ENCODE measurements around the gene TASP1. TPM values are rescaled to one million over a fixed set of nuclear protein-coding genes. Genes with fewer than 3 reads are reported as not detected.

The TASP1 gene
- total and polyA plus RNA-seq, 10 of the 15 experiments (the other 5 are each of a cell fraction or from before 2014, with no cell fraction given) = 7.4 to 17.8 (median 10.5) TPM

GRCh38 chr20:13526551-13526950, 112.2 kb downstream of the TASP1 start (continued):
- TF ChIP-seq NR2F1 (conservative IDR thresholded peaks at IDR 0.05) = no peak
- TF ChIP-seq TARDBP (IDR thresholded peaks at IDR 0.05; ENCODE audit: borderline replicate concordance) = no peak
- no peak for TF ChIP-seq SREBF1 (IDR thresholded peaks at IDR 0.05; ENCODE audit: low read length)
- no peak for TF ChIP-seq HSF1 (IDR thresholded peaks at IDR 0.05; ENCODE audit: low read depth, low read length)
- TF ChIP-seq PAX8 (IDR thresholded peaks at IDR 0.05) = no peak
- TF ChIP-seq MAX (IDR thresholded peaks at IDR 0.05; ENCODE audit: low read depth, low read length) = no peak

GRCh38 chr20:13525225-13525940, 113.3 kb downstream of the TASP1 start:
- no peak overlapping the region for H2AFZ ChIP-seq (ENCODE audit: control insufficient read depth, low read depth, low read length)
- ATAC-seq (no peak), DNase-seq (ENCODE audit: low read depth, low spot score) (no peak), FAIRE-seq (no peak)
- POLR2A ChIA-PET = no interaction called here
- WGBS (ENCODE audit: insufficient coverage, insufficient replicate concordance, low lambda C conversion rate, missing lambda C conversion rate) = 96% methylated on average over 4 of the region's 4 CpGs
- intact Hi-C loops (cut with micrococcal nuclease; ENCODE audit: unreplicated experiment) = no loop called here
- no peak overlapping the region for H3K27ac ChIP-seq (ENCODE audit: control insufficient read depth, insufficient read depth)
- no peak overlapping the region for H3K4me3 ChIP-seq
- SMC1A ChIA-PET (ENCODE audit: uncharacterized antibody, unreplicated experiment) = interaction anchor here (1.0 kb wide), 1 partner anchor 22 kb away, joined by 3 read pairs; no protein-coding TSS in a partner anchor
- no peaks in the 10 kb centered on the region for H3K27me3 ChIP-seq (replicated peaks in 1 of 2; ENCODE audit: control insufficient read depth in 2 of 2, insufficient read depth in 2 of 2, low read length in 1 of 2)
- no peak overlapping the region for H3K9ac ChIP-seq (ENCODE audit: control insufficient read depth, insufficient read depth, low read length)
- no peak overlapping the region for H3K4me2 ChIP-seq (ENCODE audit: control insufficient read depth, insufficient read depth)
- no TSS peak for BruUV-seq (replicated peaks)
- no peaks in the 10 kb centered on the region for H3K9me3 ChIP-seq (replicated peaks; ENCODE audit: control insufficient read depth, insufficient read depth, low read length)
- no peaks in the 10 kb centered on the region for H4K20me1 ChIP-seq (ENCODE audit: control insufficient read depth, insufficient read depth)
- RAD21 ChIA-PET (ENCODE audit: unreplicated experiment) = no interaction called here
- H3K4me1 ChIP-seq (ENCODE audit: control insufficient read depth, insufficient read depth, low read length) = no peaks in the 10 kb centered on the region
- H3K36me3 ChIP-seq (ENCODE audit: control insufficient read depth in 2 of 2, insufficient read depth in 2 of 2, low read length in 1 of 2) = no peaks in the 10 kb centered on the region; a peak in 1 of 4 replicates
- H3K79me2 ChIP-seq (ENCODE audit: control insufficient read depth, insufficient read depth, low read length) = no peaks in the 10 kb centered on the region
- CTCF ChIA-PET = no interaction called here
- in situ Hi-C loops (cut with MboI) = no loop called here
- TF ChIP-seq GATAD2B (conservative IDR thresholded peaks at IDR 0.05; ENCODE audit: low read depth) (no peak), EED (IDR thresholded peaks at IDR 0.05; ENCODE audit: low read depth) (no peak), TARDBP (IDR thresholded peaks at IDR 0.05; ENCODE audit: borderline replicate concordance) (no peak), POLR2A (IDR thresholded peaks at IDR 0.05; ENCODE audit: low read depth, low read length) (no peak), IRF3 (IDR thresholded peaks at IDR 0.05) (no peak), SREBF2 (IDR thresholded peaks at IDR 0.05; ENCODE audit: low read length) (no peak), NFYA (IDR thresholded peaks at IDR 0.05; ENCODE audit: borderline replicate concordance, low read depth, low read length) (no peak), MAX (IDR thresholded peaks at IDR 0.05; ENCODE audit: low read depth, low read length) (no peak), GABPA (IDR thresholded peaks at IDR 0.05; ENCODE audit: low read depth) (no peak), RELB (IDR thresholded peaks at IDR 0.05; ENCODE audit: low read depth) (no peak), ZBTB33 (IDR thresholded peaks at IDR 0.05) (no peak), RCOR1 (conservative IDR thresholded peaks at IDR 0.05; ENCODE audit: low read depth, low read length) (no peak), SUPT20H (IDR thresholded peaks at IDR 0.05; ENCODE audit: borderline replicate concordance, control insufficient read depth, low read depth, low read length) (no peak)

All from GM12878 (cell line).